ENCODE data around the gene ATP5F1D.
A peak's percentile ranks its signal among the peaks of the same experiment; 100 is the strongest.

ATP5F1D gene

GRCh38 chr19:1259206-1259875 lies 17.8 kb downstream of the ATP5F1D start:
- Histone ChIP-seq H3K9me3 (ENCODE audit: control insufficient read depth, low read length) (no peaks in the 10 kb centered on the region), H3K9ac (ENCODE audit: low read length) (peak overlapping the region; percentile 55), H3K4me1 (ENCODE audit: control insufficient read depth, insufficient read depth, low read length) (peaks cover 62% of the 10 kb centered on the region), H3K4me3 (ENCODE audit: low read length) (peak overlapping the region; percentile 15), H3K27me3 (replicated peaks; ENCODE audit: control insufficient read depth, insufficient read depth, low read length) (no peaks in the 10 kb centered on the region), H3K36me3 (ENCODE audit: control insufficient read depth, insufficient read depth, low read length, severe bottlenecking) (peaks cover 42% of the 10 kb centered on the region)
- DNase-seq (ENCODE audit: low read depth) = peak; percentile 52

GRCh38 chr19:1259876-1260748 lies 18.6 kb downstream of the ATP5F1D start:
- DNase-seq (ENCODE audit: low read depth) = no peak
- Histone ChIP-seq H3K4me3 (ENCODE audit: low read length) (no peak overlapping the region), H3K9me3 (ENCODE audit: control insufficient read depth, low read length) (no peaks in the 10 kb centered on the region), H3K27me3 (replicated peaks; ENCODE audit: control insufficient read depth, insufficient read depth, low read length) (no peaks in the 10 kb centered on the region), H3K36me3 (ENCODE audit: control insufficient read depth, insufficient read depth, low read length, severe bottlenecking) (peaks cover 34% of the 10 kb centered on the region), H3K9ac (ENCODE audit: low read length) (peak overlapping the region; percentile 55), H3K4me1 (ENCODE audit: control insufficient read depth, insufficient read depth, low read length) (peaks cover 58% of the 10 kb centered on the region)

- H3K36me3 ChIP-seq (ENCODE audit: control insufficient read depth, insufficient read depth, low read length, severe bottlenecking) = peaks cover 26% of the 10 kb centered on the region
- peak overlapping the region; percentile 83 for H3K4me3 ChIP-seq (ENCODE audit: low read length)
- no peaks in the 10 kb centered on the region for H3K9me3 ChIP-seq (ENCODE audit: control insufficient read depth, low read length)
- H3K9ac ChIP-seq (ENCODE audit: low read length) = peak overlapping the region; percentile 90
- peak; percentile 99 for DNase-seq (ENCODE audit: low read depth)
- no peaks in the 10 kb centered on the region for H3K27me3 ChIP-seq (replicated peaks; ENCODE audit: control insufficient read depth, insufficient read depth, low read length)
- H3K4me1 ChIP-seq (ENCODE audit: control insufficient read depth, insufficient read depth, low read length) = peaks cover 56% of the 10 kb centered on the region
These were observed 19.4 kb downstream of the ATP5F1D start for GRCh38 chr19:1260749-1261537.

DNA sequence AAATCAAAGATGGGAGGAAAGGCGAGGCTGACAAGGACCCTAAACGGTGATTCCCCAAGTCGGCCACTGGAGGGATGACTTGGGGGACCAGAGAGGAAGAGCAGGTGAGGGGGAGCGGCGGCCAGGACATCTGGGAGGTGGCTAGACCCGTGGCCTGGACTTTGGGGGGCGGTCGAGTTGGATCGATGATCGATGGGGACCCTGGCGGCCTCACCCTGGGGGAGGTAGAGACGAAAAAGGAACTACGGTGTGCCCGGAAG lies 19.9 kb downstream of the ATP5F1D start:
- Histone ChIP-seq H3K27me3 (replicated peaks; ENCODE audit: control insufficient read depth, insufficient read depth, low read length) (no peaks in the 10 kb centered on the region), H3K9ac (ENCODE audit: low read length) (peak overlapping the region; percentile 90), H3K36me3 (ENCODE audit: control insufficient read depth, insufficient read depth, low read length, severe bottlenecking) (peaks cover 21% of the 10 kb centered on the region), H3K4me3 (ENCODE audit: low read length) (peak overlapping the region; percentile 83), H3K4me1 (ENCODE audit: control insufficient read depth, insufficient read depth, low read length) (peaks cover 59% of the 10 kb centered on the region), H3K9me3 (ENCODE audit: control insufficient read depth, low read length) (no peaks in the 10 kb centered on the region)
- DNase-seq (ENCODE audit: low read depth) = peak; percentile 39

- Histone ChIP-seq H3K9ac (ENCODE audit: low read length) (peak overlapping the region; percentile 90), H3K27me3 (replicated peaks; ENCODE audit: control insufficient read depth, insufficient read depth, low read length) (no peaks in the 10 kb centered on the region), H3K4me3 (ENCODE audit: low read length) (peak overlapping the region; percentile 83), H3K4me1 (ENCODE audit: control insufficient read depth, insufficient read depth, low read length) (peaks cover 55% of the 10 kb centered on the region), H3K9me3 (ENCODE audit: control insufficient read depth, low read length) (no peaks in the 10 kb centered on the region), H3K36me3 (ENCODE audit: control insufficient read depth, insufficient read depth, low read length, severe bottlenecking) (peaks cover 16% of the 10 kb centered on the region)
- peak; percentile 64 for DNase-seq (ENCODE audit: low read depth)
These were observed 20.5 kb downstream of the ATP5F1D start for GRCh38 chr19:1261798-1262622.

GRCh38 chr19:1262623-1263123 lies 21.1 kb downstream of the ATP5F1D start:
- Histone ChIP-seq H3K4me3 (ENCODE audit: low read length) (no peak overlapping the region), H3K4me1 (ENCODE audit: control insufficient read depth, insufficient read depth, low read length) (peaks cover 55% of the 10 kb centered on the region), H3K27me3 (replicated peaks; ENCODE audit: control insufficient read depth, insufficient read depth, low read length) (no peaks in the 10 kb centered on the region), H3K9ac (ENCODE audit: low read length) (peak overlapping the region; percentile 90), H3K36me3 (ENCODE audit: control insufficient read depth, insufficient read depth, low read length, severe bottlenecking) (peaks cover 9% of the 10 kb centered on the region), H3K9me3 (ENCODE audit: control insufficient read depth, low read length) (no peaks in the 10 kb centered on the region)
- DNase-seq (ENCODE audit: low read depth) = peak; percentile 61

DNA sequence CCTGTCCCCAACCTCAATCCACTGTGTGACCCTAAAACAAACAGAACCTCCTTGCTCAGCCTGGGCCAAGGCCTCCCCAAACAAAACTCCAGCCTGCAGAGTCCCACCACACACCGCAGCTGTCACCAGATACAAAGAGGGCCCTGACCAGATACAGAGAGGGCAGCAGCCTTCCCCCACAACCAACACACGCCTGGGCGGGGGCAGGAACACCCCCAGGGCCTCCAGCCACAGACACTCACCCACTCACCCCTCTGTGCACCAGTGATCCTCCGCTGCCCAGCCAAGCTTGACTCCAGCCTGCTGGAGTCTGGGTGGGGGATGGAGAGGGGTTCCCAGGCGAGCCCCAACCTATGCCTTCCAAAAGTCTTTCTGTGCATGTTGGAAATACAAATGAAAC lies 21.6 kb downstream of the ATP5F1D start:
- no peak overlapping the region for H3K4me3 ChIP-seq (ENCODE audit: low read length)
- H3K4me1 ChIP-seq (ENCODE audit: control insufficient read depth, insufficient read depth, low read length) = peaks cover 55% of the 10 kb centered on the region

GRCh38 chr19:1264801-1265614 lies 23.5 kb downstream of the ATP5F1D start:
- H3K9me3 ChIP-seq (ENCODE audit: control insufficient read depth, low read length) = no peaks in the 10 kb centered on the region
- no peak overlapping the region for H3K4me3 ChIP-seq (ENCODE audit: low read length)
- peaks cover 52% of the 10 kb centered on the region for H3K4me1 ChIP-seq (ENCODE audit: control insufficient read depth, insufficient read depth, low read length)
- no peaks in the 10 kb centered on the region for H3K27me3 ChIP-seq (replicated peaks; ENCODE audit: control insufficient read depth, insufficient read depth, low read length)
- peak; percentile 90 for DNase-seq (ENCODE audit: low read depth)
- H3K36me3 ChIP-seq (ENCODE audit: control insufficient read depth, insufficient read depth, low read length, severe bottlenecking) = no peaks in the 10 kb centered on the region
- peak overlapping the region; percentile 40 for H3K9ac ChIP-seq (ENCODE audit: low read length)

More for the DNA sequence above, 21.6 kb downstream of the ATP5F1D start:
- no peak for DNase-seq (ENCODE audit: low read depth)
- no peaks in the 10 kb centered on the region for H3K27me3 ChIP-seq (replicated peaks; ENCODE audit: control insufficient read depth, insufficient read depth, low read length)
- H3K36me3 ChIP-seq (ENCODE audit: control insufficient read depth, insufficient read depth, low read length, severe bottlenecking) = peaks cover 4% of the 10 kb centered on the region
- no peaks in the 10 kb centered on the region for H3K9me3 ChIP-seq (ENCODE audit: control insufficient read depth, low read length)
- no peak overlapping the region for H3K9ac ChIP-seq (ENCODE audit: low read length)

- Histone ChIP-seq H3K4me3 (ENCODE audit: low read length) (peak overlapping the region; percentile 76), H3K9me3 (ENCODE audit: control insufficient read depth, low read length) (no peaks in the 10 kb centered on the region), H3K9ac (ENCODE audit: low read length) (peak overlapping the region; percentile 90), H3K27me3 (replicated peaks; ENCODE audit: control insufficient read depth, insufficient read depth, low read length) (no peaks in the 10 kb centered on the region), H3K36me3 (ENCODE audit: control insufficient read depth, insufficient read depth, low read length, severe bottlenecking) (peaks cover under 1% of the 10 kb centered on the region), H3K4me1 (ENCODE audit: control insufficient read depth, insufficient read depth, low read length) (peaks cover 53% of the 10 kb centered on the region)
- DNase-seq (ENCODE audit: low read depth) = peak; percentile 88
These were observed 24.1 kb downstream of the ATP5F1D start for GRCh38 chr19:1265615-1266128.

All from adipocyte (in vitro differentiated cells).